HG02763 (cell line): ENCODE data around the gene TAOK2.
"Not testable (repeated sequence)": the region's sequence is repeated elsewhere in the genome, so short reads cannot be mapped to it uniquely, and the experiment has no call there.

Experiments used
- ATAC-seq: cut with Tn5 transposase; IDR thresholded peaks from one replicate; pipeline ENCODE4 v1.9.1; 2021; ENCODE audit warnings: mild to moderate bottlenecking, moderate library complexity; ENCODE audit not compliant: unreplicated experiment

Gene TAOK2

GRCh38 chr16:30017277-30017656 is 43.6 kb downstream of the TAOK2 start:
- ATAC-seq: no peak

DNA sequence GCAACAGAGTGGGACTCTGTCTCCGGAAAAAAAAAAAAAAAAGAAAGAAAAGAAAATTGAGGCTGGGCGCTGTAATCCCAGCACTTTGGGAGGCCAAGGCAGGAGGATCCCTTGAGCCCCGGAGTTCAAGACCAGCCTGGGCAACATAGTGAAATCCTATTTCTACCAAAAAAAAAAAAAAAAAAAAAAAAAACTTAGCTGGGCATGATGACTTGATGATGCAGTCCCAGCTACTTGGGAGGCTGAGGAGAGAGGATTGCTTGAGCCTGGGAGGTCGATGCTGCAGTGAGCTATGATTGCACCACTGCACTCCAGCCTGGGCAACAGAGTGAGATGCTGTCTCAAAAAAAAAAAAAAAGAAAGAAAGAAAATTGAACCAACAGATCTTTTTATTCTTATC is 44.3 kb downstream of the TAOK2 start:
- ATAC-seq: not testable (repeated sequence)

DNA sequence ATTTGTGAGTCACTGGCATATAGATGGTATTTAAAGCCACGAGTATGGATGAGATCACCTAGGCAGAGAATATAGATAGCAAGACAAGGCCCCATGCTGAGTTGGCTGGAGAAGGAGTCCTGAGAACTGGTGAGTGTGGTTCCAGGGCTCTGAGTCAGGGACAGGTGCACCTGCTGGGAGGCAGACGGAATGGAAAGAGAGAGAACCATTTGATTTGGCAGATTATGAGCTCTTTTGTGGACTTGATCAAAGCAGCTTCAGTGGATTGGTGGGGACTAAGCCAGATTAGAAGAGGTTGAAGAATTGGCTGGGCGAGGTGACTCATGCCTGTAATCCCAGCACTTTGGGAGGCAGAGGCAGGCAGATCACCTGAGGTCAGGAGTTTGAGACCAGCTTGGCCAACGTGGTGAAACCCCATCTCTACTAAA is 45.1 kb downstream of the TAOK2 start:
- ATAC-seq: no peak

DNA sequence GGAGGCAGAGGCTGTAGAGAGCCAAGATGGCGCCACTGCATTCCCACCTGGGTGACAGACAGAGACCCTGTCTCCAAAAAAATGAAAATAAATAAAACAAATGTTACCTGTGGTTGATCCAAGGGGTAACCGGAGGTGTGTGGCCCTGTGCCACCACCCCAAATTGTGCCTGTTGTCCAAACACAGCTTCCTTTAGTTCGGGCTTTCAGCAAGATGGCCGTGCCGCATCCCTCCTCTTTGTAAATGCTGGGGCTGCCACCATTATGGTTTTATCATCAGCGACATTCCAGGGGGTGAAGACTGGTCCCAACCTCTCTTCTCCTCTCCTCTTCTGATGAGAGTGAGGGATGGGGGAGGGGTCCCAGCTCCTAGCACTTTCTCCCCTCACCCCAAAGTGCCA is 49.2 kb downstream of the TAOK2 start, which contains the start of gene C16orf92:
Gene C16orf92, plus strand, starts transcription at position 312 of the 400 bp plus-strand sequence. CDS start 143 bp downstream, outside the sequence.
- ATAC-seq: no peak

DNA sequence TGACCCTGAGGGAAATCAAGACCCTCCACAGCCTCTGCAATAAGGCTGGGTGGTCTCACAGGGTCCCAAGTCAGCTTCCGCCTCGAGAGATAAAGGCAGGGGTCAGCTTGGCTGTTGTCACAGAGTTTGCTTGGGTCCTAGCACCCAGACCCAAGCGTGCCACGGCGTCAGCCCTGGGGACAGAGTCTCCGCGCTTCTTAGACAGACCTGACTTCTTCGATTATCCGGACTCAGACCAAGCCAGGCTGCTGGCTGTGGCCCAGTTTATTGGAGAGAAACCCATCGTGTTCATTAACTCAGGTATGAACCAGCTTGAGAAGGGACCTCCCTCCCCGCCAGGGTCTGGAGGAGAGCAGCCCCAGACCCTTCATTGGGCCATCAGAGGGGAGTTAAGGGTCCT is 49.9 kb downstream of the TAOK2 start:
- no peak for ATAC-seq

- no peak for ATAC-seq
These were observed 50.8 kb downstream of the TAOK2 start for GRCh38 chr16:30024451-30024850.

DNA sequence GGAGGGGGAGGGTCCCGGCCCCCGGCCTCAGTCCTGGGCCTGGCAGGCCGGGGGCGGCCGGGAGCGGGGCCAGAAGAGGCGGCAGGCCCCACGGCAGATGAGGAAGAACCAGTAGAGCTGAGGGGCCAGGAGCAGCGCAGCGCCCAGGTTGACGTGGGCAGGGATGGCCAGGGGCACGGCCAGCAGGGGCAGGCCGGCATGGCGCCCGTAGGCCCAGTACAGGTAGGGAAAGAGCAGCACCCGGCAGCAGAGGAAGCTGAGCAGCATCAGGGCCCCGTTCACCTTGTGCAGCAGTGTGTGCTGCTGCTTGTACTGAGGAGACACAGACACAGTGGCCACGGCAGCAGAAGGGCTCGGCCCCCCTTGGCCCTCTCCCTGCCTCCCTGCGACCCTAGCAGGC is 51.5 kb downstream of the TAOK2 start:
- ATAC-seq: no peak

GRCh38 chr16:30025574-30025973 is 51.9 kb downstream of the TAOK2 start:
- ATAC-seq: no peak

DNA sequence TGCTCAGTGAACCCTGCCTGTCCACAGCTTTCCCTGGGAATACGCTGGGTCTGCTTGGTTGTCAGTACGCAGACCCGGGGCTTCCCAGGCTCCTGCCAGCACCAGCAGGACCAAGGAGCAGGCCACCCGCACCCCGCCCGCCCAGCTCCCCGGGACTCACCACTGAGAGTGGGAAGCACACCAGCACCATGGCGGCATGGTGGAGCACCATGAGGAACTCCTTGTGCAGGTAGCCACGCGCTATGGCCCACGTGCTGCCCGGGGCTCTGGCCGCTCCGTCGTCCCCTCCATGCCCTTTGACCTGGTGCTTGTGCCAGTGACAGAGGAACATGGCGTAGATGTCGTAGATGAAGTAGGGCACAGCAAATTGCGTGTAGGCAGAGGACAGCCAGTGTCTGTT is 52.8 kb downstream of the TAOK2 start:
- ATAC-seq: no peak

GRCh38 chr16:30027588-30028437 is 54.1 kb downstream of the TAOK2 start:
- ATAC-seq: no peak

DNA sequence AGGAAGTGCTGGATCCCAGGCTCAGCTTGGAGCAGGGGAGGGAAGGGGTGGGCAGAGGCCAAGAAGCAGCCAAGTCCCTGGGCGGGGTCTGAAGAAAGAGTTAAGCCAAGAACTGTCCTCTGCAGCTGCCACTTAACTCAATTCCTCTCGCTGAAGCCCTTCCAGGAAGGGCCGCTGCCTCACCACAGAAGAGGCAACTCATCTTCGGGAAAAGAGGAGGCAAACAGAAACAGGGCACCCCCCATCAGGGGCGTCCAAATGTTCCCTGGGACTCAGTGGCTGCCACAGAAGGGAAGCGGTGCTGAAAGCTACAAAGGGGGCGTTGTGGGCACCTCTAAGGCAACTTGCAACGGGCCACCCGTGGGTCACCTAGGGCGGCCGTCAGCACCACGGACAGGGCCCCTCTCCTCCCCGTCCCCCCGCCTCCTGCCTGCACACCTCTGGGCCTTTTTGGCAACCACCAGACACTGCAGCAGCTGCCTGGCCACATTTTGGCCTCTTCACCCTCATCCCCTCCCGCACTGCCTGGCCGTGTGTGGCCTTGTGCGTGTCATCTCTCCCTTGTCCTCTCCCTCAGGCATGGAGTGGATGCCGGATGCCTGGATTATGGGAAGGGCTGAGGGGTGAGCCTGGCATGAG is 54.9 kb downstream of the TAOK2 start:
- ATAC-seq: no peak

DNA sequence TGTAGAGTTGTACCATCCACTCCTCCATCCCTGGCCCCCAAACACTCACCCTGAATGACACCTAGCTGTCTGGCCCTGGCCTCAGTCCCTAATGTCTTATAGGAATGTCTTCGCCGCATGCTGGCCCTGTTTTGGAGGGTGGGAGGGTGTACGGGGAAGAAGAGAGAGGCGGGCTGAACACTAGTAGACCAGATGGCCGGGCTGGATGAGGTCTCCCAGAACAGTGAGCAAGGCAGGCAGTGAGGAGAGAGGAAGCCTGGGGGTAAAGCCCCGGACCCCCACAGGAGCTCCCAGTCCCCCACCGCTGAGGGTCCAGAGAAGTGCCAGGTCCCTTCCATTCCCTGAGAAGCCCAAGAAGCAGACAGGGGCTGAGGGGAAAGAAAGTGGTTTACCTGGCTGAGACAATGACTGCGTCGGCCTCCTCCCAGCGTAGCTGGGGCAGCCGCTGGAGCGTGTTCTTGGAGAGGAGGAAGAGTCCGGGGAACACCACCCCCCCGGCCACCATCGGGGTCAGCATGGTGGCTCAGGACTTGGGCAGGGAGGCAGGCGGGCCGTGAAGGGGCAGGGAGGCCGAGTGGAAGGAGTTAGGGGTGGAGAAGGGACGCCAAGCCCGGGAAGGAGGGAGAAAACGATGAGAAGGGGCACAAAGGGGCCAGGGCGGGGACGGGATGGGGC is 56.5 kb downstream of the TAOK2 start:
- no peak for ATAC-seq

GRCh38 chr16:30030841-30031413 is 57.3 kb downstream of the TAOK2 start, which contains the start of gene TLCD3B:
TLCD3B (minus strand) TSS chr16:30031271; CDS start chr16:30030527, 744 bp downstream.
- ATAC-seq: no peak

DNA sequence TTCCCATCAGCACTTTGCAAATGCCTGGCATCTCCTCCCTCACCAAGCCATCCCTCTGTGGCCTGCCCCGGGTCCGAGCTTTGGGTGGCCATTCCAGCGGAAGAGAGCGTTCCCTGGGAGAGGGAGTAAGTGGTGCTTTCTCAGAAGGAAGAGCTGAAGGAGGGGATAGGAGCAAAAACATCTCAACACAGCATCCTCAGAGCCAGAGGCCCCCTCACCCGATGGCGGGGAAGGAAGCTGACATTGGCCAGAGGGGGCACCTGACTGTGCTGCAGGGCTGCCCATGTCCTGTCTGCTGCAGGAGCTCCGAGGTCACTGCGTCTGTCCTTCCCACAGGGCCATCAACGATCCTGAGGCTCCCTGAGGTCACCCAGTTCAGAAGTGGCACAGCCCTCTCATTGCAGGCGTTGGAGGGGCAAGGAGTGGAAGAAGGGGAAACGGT is 57.8 kb downstream of the TAOK2 start:
- no peak for ATAC-seq

DNA sequence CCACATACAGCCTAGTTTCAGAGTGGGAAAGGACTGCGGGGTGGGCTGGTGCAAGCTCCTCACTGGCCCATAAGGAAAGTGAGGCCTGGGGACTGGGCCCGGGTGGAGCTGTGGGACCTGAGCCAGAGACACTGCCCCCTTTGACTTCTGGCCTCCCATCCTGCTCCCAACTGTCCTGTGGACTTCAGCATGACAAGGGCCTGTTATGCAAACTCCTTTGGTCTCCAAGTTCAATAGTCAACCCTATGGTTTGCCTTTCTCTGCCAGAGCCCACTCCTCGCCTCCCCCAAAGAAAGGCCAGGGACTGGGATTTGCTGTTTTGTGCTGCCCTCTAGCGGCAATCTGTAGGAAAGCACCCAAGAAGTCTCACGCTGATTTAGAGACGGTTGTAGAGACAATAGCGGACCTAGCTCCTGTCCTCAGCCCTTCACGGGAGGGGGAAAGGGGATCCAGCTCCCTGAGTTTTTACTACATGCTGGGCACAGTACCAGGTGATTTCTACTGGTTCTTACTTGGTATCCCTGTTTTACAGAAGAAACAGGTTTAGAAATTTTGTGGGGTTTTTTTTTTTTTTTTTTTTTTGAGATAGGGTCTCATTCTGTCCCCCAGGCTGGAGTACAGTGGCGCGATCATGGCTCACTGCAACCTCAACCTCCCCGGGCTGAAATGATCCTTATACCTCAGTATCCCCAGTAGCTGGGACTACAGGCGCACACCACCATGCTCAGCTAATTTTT is 58.6 kb downstream of the TAOK2 start:
- no peak for ATAC-seq

DNA sequence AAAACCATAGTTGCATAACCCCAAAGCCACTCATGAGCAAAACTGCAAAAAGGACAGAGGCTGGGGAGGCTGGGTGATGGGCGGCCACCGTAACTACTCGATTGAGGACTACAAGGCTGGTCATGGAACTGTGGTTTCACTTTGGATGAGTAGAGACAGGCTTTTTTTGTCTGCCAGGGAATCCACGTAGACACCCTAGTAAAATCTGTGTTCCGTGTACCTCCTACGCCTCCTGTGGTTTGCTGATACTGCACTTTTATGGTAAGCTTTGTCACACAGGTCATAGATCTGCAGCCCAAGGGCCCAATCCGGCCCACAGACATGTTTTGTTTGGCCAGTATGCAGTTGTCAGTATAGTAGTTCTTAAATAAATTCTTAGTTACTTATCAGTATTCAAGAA is 59.6 kb downstream of the TAOK2 start:
- no peak for ATAC-seq

DNA sequence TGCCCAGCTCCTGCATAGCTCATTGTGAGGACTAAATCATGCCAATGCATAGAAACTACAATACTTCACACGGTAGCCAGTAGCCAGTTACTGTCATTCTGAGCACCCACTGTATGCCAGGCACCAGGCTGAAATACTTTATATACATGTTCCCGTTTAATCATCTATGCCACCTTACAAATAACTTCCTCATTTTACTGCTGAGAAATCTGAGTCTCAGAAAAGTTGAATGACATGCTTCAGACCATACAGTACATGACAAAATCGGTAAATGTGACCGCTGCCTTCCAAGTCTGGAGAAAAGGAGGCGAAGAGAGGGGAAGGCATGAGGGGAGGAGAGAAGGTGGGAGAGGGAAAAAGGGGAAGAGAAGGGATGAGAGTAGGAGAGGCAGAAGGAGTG is 66.6 kb downstream of the TAOK2 start:
- no peak for ATAC-seq

- ATAC-seq: not testable (repeated sequence)
These were observed 67.0 kb downstream of the TAOK2 start for GRCh38 chr16:30040690-30041089.

DNA sequence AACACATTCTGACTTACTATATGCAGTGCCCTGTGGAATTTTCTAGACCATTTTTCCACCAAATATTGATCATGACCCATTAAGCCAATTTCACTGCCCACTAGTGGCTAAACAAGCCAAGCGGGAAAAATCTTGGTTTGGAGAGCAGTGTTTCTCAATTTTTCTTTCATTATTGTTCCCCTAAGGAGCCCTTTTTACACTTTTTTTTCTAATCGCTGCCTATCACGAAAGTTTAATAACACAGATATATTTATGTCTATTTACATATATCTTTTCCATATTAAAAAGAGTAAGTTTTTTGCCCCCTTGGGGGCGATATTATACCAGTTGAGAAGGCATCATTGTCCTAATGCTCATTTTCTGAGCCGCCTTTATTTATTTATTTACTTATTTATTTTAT is 68.2 kb downstream of the TAOK2 start:
- ATAC-seq: no peak
